NCI-H524 treated with DMSO at 0.1 percent for 48 hours (cell line): ENCODE data around the gene PKP4.

Source experiments
- DNase-seq: peaks from one replicate; lab custom pipeline; 2025; lab: John Stamatoyannopoulos, UW

PKP4 gene

GRCh38 chr2:158539176-158540005, 82.6 kb downstream of the PKP4 start:
- no peak for DNase-seq

GRCh38 chr2:158542577-158542976, 85.8 kb downstream of the PKP4 start:
- DNase-seq: no peak

- DNase-seq: no peak
Observed at GRCh38 chr2:158543957-158544356, 87.2 kb downstream of the PKP4 start.

GRCh38 chr2:158544998-158545397, 88.2 kb downstream of the PKP4 start:
- no peak for DNase-seq

- no peak for DNase-seq
Observed at GRCh38 chr2:158546412-158547144, 89.8 kb downstream of the PKP4 start.

- no peak for DNase-seq
Observed at GRCh38 chr2:158553257-158553656, 96.5 kb downstream of the PKP4 start.

GRCh38 chr2:158554996-158555395, 98.2 kb downstream of the PKP4 start:
- DNase-seq: no peak

- DNase-seq: no peak
Observed at GRCh38 chr2:158556124-158556523, 99.4 kb downstream of the PKP4 start.

- DNase-seq: no peak
Observed at GRCh38 chr2:158557752-158558151, 101.0 kb downstream of the PKP4 start.

GRCh38 chr2:158559252-158559651, 102.5 kb downstream of the PKP4 start:
- DNase-seq: no peak

- DNase-seq: no peak
Observed at GRCh38 chr2:158560259-158560658, 103.5 kb downstream of the PKP4 start.

- no peak for DNase-seq
Observed at GRCh38 chr2:158561054-158561453, 104.3 kb downstream of the PKP4 start.

GRCh38 chr2:158567208-158567607, 110.5 kb downstream of the PKP4 start:
- no peak for DNase-seq

GRCh38 chr2:158569284-158569683, 112.5 kb downstream of the PKP4 start:
- no peak for DNase-seq

- no peak for DNase-seq
Observed at GRCh38 chr2:158570869-158571268, 114.1 kb downstream of the PKP4 start.

- no peak for DNase-seq
Observed at GRCh38 chr2:158573739-158574138, 117.0 kb downstream of the PKP4 start.

GRCh38 chr2:158575051-158575635, 118.4 kb downstream of the PKP4 start:
- no peak for DNase-seq

GRCh38 chr2:158577141-158577540, 120.4 kb downstream of the PKP4 start:
- DNase-seq: no peak

GRCh38 chr2:158578703-158579330, 122.1 kb downstream of the PKP4 start:
- no peak for DNase-seq

- no peak for DNase-seq
Observed at GRCh38 chr2:158579928-158580327, 123.2 kb downstream of the PKP4 start.

GRCh38 chr2:158580760-158581159, 124.0 kb downstream of the PKP4 start:
- DNase-seq: no peak

- no peak for DNase-seq
Observed at GRCh38 chr2:158582670-158583069, 125.9 kb downstream of the PKP4 start.

GRCh38 chr2:158583923-158584322, 127.2 kb downstream of the PKP4 start:
- no peak for DNase-seq
